ENCODE results near the gene KCNJ3.

The KCNJ3 gene

GRCh38 chr2:154771664-154772284, 73.3 kb downstream of the KCNJ3 start:
- Histone ChIP-seq H4K20me1 (ENCODE audit: insufficient read depth, low read length) (no peaks in the 10 kb centered on the region), H3K4me3 (ENCODE audit: low read depth in 1 of 2, low read length in 2 of 2) (no peak overlapping the region), H3K27me3 (ENCODE audit: insufficient read depth, low read length, poor library complexity) (no peaks in the 10 kb centered on the region), H3K4me2 (ENCODE audit: insufficient read depth, low read length) (no peak overlapping the region), H3K79me2 (ENCODE audit: insufficient read depth, low read length) (no peaks in the 10 kb centered on the region), H3K36me3 (ENCODE audit: insufficient read depth, low read length) (no peaks in the 10 kb centered on the region), H3K9ac (ENCODE audit: low read depth, low read length) (no peak overlapping the region), H3K4me1 (ENCODE audit: insufficient read depth, low read length) (no peaks in the 10 kb centered on the region), H2AFZ (ENCODE audit: low read depth, low read length) (no peak overlapping the region), H3K9me3 (ENCODE audit: insufficient read depth, low read length, severe bottlenecking) (no peaks in the 10 kb centered on the region), H3K27ac (ENCODE audit: low read length) (no peak overlapping the region)
- TF ChIP-seq CTCF (IDR thresholded peaks at IDR 0.05; ENCODE audit: borderline replicate concordance, extremely low read depth, low read length, poor library complexity, severe bottlenecking) = no peak
- TF ChIP-seq EZH2 (IDR thresholded peaks at IDR 0.05; ENCODE audit: borderline replicate concordance, low read depth, low read length, severe bottlenecking) = no peak
- DNase-seq (no peak), ATAC-seq (ENCODE audit: insufficient read depth, low read depth) (no peak)

- Histone ChIP-seq H2AFZ (ENCODE audit: low read depth, low read length) (no peak overlapping the region), H3K4me1 (ENCODE audit: insufficient read depth, low read length) (no peaks in the 10 kb centered on the region), H3K27ac (ENCODE audit: low read length) (no peak overlapping the region), H3K27me3 (ENCODE audit: insufficient read depth, low read length, poor library complexity) (no peaks in the 10 kb centered on the region), H3K36me3 (ENCODE audit: insufficient read depth, low read length) (no peaks in the 10 kb centered on the region), H3K79me2 (ENCODE audit: insufficient read depth, low read length) (no peaks in the 10 kb centered on the region), H4K20me1 (ENCODE audit: insufficient read depth, low read length) (no peaks in the 10 kb centered on the region), H3K9ac (ENCODE audit: low read depth, low read length) (no peak overlapping the region), H3K9me3 (ENCODE audit: insufficient read depth, low read length, severe bottlenecking) (no peaks in the 10 kb centered on the region), H3K4me3 (ENCODE audit: low read depth in 1 of 2, low read length in 2 of 2) (no peak overlapping the region), H3K4me2 (ENCODE audit: insufficient read depth, low read length) (no peak overlapping the region)
- ATAC-seq (ENCODE audit: insufficient read depth, low read depth) = no peak
- no peak for DNase-seq
- TF ChIP-seq EZH2 (IDR thresholded peaks at IDR 0.05; ENCODE audit: borderline replicate concordance, low read depth, low read length, severe bottlenecking) = no peak
- TF ChIP-seq CTCF (IDR thresholded peaks at IDR 0.05; ENCODE audit: borderline replicate concordance, extremely low read depth, low read length, poor library complexity, severe bottlenecking) = no peak
Observed at GRCh38 chr2:154776825-154777224, 78.3 kb downstream of the KCNJ3 start.

- no peak overlapping the region for H3K27ac ChIP-seq (ENCODE audit: low read length)
- ATAC-seq (ENCODE audit: insufficient read depth, low read depth) (no peak), DNase-seq (no peak)
- H3K4me3 ChIP-seq (ENCODE audit: low read depth in 1 of 2, low read length in 2 of 2) = no peak overlapping the region
- no peaks in the 10 kb centered on the region for H3K4me1 ChIP-seq (ENCODE audit: insufficient read depth, low read length)
- no peak overlapping the region for H3K4me2 ChIP-seq (ENCODE audit: insufficient read depth, low read length)
- no peaks in the 10 kb centered on the region for H3K27me3 ChIP-seq (ENCODE audit: insufficient read depth, low read length, poor library complexity)
- H3K36me3 ChIP-seq (ENCODE audit: insufficient read depth, low read length) = no peaks in the 10 kb centered on the region
- H2AFZ ChIP-seq (ENCODE audit: low read depth, low read length) = no peak overlapping the region
- TF ChIP-seq CTCF (IDR thresholded peaks at IDR 0.05; ENCODE audit: borderline replicate concordance, extremely low read depth, low read length, poor library complexity, severe bottlenecking) = no peak
- no peak for TF ChIP-seq EZH2 (IDR thresholded peaks at IDR 0.05; ENCODE audit: borderline replicate concordance, low read depth, low read length, severe bottlenecking)
- H3K79me2 ChIP-seq (ENCODE audit: insufficient read depth, low read length) = no peaks in the 10 kb centered on the region
- no peaks in the 10 kb centered on the region for H4K20me1 ChIP-seq (ENCODE audit: insufficient read depth, low read length)
- no peaks in the 10 kb centered on the region for H3K9me3 ChIP-seq (ENCODE audit: insufficient read depth, low read length, severe bottlenecking)
- no peak overlapping the region for H3K9ac ChIP-seq (ENCODE audit: low read depth, low read length)
Observed at GRCh38 chr2:154794406-154794805, 95.9 kb downstream of the KCNJ3 start.
